Lung (tissue), 12 donors: ENCODE measurements around the gene RHOXF1. TPM values are rescaled to one million over a fixed set of nuclear protein-coding genes. Genes with fewer than 3 reads are reported as not detected.
"Not testable (repeated sequence)": the region's sequence is repeated elsewhere in the genome, so short reads cannot be mapped to it uniquely, and the experiment has no call there.

Experiments
- ATAC-seq: fragments of 200-7000 bp; cut with Tn5 transposase; one replicate; pipeline ENCODE4 v1.9.1; 2020; ENCODE audit warnings: moderate number of reproducible peaks; ENCODE audit not compliant: insufficient read depth, low FRiP score
- DNase-seq, 3 donors: peaks; one replicate each; pipeline ENCODE4 v3.0.0-alpha.2; 2013 to 2017
- H3K27ac ChIP-seq, 2 donors: one replicate each; pipeline ENCODE4 v1.5.1; 2013; ENCODE audit warnings: mild to moderate bottlenecking in 2 of 2, moderate library complexity in 2 of 2, control low read depth in 1 of 2, inconsistent platforms in 1 of 2, low read depth in 1 of 2, low read length in 1 of 2
- H3K27me3 ChIP-seq, 3 donors: one replicate each; pipeline ENCODE4 v1.5.1; 2013; ENCODE audit warnings: low read length in 2 of 3; ENCODE audit not compliant: control insufficient read depth in 3 of 3, insufficient read depth in 3 of 3
- H3K36me3 ChIP-seq, 4 donors: one replicate each; pipeline ENCODE4 v1.5.1; 2013; ENCODE audit warnings: low read length in 4 of 4, mild to moderate bottlenecking in 1 of 4, moderate library complexity in 1 of 4; ENCODE audit not compliant: control insufficient read depth in 4 of 4, insufficient read depth in 4 of 4
- H3K4me1 ChIP-seq, 5 donors: one replicate each; pipeline ENCODE4 v1.5.1; 2013; ENCODE audit warnings: low read length in 5 of 5, mild to moderate bottlenecking in 2 of 5, moderate library complexity in 1 of 5; ENCODE audit not compliant: control insufficient read depth in 5 of 5, insufficient read depth in 5 of 5
- H3K4me3 ChIP-seq: one replicate; pipeline ENCODE4 v1.5.1; 2013; ENCODE audit warnings: mild to moderate bottlenecking, control low read depth, moderate library complexity
- H3K9ac ChIP-seq, 2 donors: one replicate each; pipeline ENCODE4 v1.5.1; 2013; ENCODE audit warnings: low read length in 2 of 2, control low read depth in 1 of 2; ENCODE audit not compliant: insufficient read depth in 1 of 2
- H3K9me3 ChIP-seq, 4 donors: one replicate each; pipeline ENCODE4 v1.5.1; 2013; ENCODE audit warnings: low read length in 3 of 4, mild to moderate bottlenecking in 1 of 4, moderate library complexity in 1 of 4; ENCODE audit not compliant: control insufficient read depth in 4 of 4, insufficient read depth in 3 of 4
- WGBS, 2 donors: extraction: QIAGEN DNeasy Blood & Tissue Kit; methylation state at CpG; one replicate each; pipeline ENCODE4 v1.1.7; 2013; 5-methylcytosine and 5-hydroxymethylcytosine counted together
- polyA plus RNA-seq, 2 donors: library from polyadenylated mRNA; stranded (reverse); fragments of 200-250 nt; gene quantifications; one replicate each; pipeline ENCODE4 v1.2.1, GENCODE V29; 2013
- total RNA-seq, 2 donors: library from RNA; depleted of rRNA in 1 of 2; stranded (reverse); fragments of >200 nt in 1 of 2; gene quantifications; one replicate each; pipeline ENCODE4 v1.2.1, GENCODE V29; 2014 to 2021
- TF ChIP-seq, protein P1 (sequence below): IDR thresholded peaks from 2 replicates; pipeline ENCODE4 v1.5.1; 2012; ENCODE audit warnings: mild to moderate bottlenecking; ENCODE audit errors: control extremely low read depth, extremely low read depth
- donor health status: control.
- donor health status: control.
- donor health status: Bipolar disorder and iron deficiency.
- donor health status: healthy.
- donor health status: DM: yes; HTN: yes; CAD: no.

Gene RHOXF1
- total and polyA plus RNA-seq, 4 donors: 0.37 TPM; not detected in 3

DNA sequence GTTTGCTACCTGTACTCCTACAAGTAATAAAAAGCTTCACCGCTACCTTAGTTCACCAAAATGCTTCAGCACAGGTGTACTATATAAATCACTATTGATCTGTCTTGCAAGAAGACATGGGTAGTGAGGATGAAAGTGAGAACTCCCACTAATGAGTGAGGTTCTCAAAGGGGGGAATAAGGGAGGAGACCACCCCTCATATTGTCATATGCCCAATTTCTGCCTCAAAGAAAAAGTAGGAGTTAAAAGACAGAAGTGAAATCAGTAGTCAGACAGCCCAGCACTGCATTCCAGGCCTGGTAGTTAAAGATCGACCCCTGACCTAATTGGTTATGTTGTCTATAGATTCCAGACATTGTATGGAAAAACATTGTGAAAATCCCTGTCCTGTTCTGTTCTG is 14.7 kb downstream of the RHOXF1 start:
- 81 to 100% methylated on average over 2 of the region's 2 CpGs for WGBS, 2 donors
- H3K4me3 ChIP-seq, H3K36me3 ChIP-seq, DNase-seq, H3K27me3 ChIP-seq, ATAC-seq, H3K9ac ChIP-seq, H3K4me1 ChIP-seq, H3K27ac ChIP-seq, H3K9me3 ChIP-seq: not testable (repeated sequence)

DNA sequence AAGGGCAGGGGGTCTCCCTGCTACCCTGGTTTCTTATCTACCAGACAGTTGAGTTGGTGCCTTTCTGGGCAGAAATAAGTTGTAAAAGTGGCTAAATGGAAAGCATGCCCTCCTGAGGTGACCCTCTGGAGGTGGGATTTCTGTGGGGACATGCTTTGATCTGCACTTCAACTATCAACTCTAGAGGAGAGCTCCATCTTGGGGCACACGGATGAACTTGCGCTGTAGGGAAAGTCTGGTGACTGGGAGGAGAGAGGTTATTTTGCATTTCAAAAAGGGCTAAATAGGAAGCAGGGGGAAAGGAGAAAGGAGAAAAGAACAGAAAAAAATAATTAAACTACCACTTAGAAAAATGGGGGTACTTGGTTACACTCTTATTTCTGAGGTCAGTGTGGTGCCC is 25.5 kb downstream of the RHOXF1 start:
- H3K9me3 ChIP-seq: peaks cover 0 to 2% (median 0%) of the 10 kb centered on the region in 4 donors
- H3K9ac ChIP-seq: no peak overlapping the region
- no peaks in the 10 kb centered on the region for H3K36me3 ChIP-seq
- ATAC-seq (no peak), DNase-seq (no peak)
- H3K27me3 ChIP-seq: peaks cover 0 to 3% (median 2%) of the 10 kb centered on the region in 3 donors
- no peaks in the 10 kb centered on the region for H3K4me1 ChIP-seq
- H3K4me3 ChIP-seq: no peak overlapping the region
- H3K27ac ChIP-seq: no peak overlapping the region
- WGBS, 2 donors: 58 to 94% methylated on average over 2 of the region's 2 CpGs
- TF ChIP-seq, protein P1, sequence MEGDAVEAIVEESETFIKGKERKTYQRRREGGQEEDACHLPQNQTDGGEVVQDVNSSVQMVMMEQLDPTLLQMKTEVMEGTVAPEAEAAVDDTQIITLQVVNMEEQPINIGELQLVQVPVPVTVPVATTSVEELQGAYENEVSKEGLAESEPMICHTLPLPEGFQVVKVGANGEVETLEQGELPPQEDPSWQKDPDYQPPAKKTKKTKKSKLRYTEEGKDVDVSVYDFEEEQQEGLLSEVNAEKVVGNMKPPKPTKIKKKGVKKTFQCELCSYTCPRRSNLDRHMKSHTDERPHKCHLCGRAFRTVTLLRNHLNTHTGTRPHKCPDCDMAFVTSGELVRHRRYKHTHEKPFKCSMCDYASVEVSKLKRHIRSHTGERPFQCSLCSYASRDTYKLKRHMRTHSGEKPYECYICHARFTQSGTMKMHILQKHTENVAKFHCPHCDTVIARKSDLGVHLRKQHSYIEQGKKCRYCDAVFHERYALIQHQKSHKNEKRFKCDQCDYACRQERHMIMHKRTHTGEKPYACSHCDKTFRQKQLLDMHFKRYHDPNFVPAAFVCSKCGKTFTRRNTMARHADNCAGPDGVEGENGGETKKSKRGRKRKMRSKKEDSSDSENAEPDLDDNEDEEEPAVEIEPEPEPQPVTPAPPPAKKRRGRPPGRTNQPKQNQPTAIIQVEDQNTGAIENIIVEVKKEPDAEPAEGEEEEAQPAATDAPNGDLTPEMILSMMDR: no peak

DNA sequence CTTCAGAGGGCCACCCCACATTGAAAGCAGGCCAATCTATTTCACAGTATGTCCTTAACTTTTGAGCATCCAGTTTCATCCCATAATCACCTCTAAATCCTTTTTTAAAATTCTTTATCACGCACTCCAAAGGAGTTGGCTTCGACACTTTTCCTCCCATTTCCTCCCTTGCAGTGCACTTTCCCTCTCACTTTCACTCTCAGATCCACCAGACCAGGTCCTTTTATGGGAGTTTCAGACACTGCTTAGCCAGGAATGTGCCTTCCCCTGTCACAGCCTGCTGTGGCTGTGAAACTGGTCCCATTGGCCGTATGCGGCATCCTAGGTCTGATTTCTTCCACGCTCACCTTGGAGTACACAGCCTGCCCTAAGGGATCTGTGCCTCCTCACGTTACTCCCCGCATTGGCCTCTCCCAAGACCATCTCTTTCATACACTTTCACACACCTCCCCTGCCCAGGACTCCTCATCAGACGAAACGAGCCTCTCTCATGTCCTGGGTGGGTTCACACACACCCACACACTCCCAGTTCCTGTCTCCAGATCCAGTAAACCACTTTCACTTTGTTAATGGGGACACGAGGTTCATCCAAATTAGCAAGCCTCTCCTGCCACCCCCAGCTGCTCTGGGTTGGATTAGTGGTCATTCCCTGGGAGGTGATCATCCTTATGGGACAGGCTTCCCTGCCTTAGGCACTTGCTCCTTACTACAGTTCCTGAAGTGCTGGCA is 28.3 kb downstream of the RHOXF1 start:
- peak overlapping the region in 1 of 2 donors; percentile 10 for H3K27ac ChIP-seq
- DNase-seq (no peak), ATAC-seq (no peak)
- no peaks in the 10 kb centered on the region for H3K36me3 ChIP-seq
- peaks cover 0 to 3% (median 2%) of the 10 kb centered on the region in 3 donors for H3K27me3 ChIP-seq
- H3K9ac ChIP-seq: no peak overlapping the region
- TF ChIP-seq, protein P1: no peak
- no peaks in the 10 kb centered on the region for H3K9me3 ChIP-seq
- no peak overlapping the region for H3K4me3 ChIP-seq
- no peaks in the 10 kb centered on the region for H3K4me1 ChIP-seq
- WGBS, 2 donors: 60 to 71% methylated on average over 8 to 10 of the region's 10 CpGs

DNA sequence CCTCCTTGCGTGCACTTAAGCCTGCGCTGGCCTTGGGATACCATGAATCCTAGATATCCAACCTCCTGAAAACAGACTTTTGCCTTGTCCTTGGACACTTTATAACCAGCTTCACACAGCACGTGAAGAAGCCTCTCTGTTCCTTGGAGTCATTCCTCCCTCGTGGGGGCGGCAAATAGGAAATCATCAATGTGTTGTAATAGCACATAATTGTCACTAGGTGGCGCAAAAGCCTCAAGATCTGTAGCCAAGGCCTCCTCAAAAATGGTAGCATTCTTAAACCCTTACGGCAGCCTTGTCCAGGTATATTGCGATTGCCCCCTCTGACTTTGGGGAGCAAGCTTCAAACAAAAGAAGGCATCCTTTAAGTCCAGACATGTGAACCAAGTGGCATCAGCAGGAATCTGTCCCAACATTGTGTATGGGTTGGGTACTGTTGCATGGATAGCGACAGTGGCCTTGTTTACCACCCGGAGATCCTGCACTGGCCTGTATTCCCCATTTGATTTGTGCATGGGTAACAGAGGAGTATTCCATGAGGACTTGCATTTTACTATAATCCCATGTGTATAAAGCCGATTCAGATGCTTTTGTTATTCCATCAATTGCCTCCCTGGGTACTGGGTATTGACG is 30.0 kb downstream of the RHOXF1 start:
- WGBS, 2 donors: no CpG with 5 or more reads among the region's 12 CpGs

DNA sequence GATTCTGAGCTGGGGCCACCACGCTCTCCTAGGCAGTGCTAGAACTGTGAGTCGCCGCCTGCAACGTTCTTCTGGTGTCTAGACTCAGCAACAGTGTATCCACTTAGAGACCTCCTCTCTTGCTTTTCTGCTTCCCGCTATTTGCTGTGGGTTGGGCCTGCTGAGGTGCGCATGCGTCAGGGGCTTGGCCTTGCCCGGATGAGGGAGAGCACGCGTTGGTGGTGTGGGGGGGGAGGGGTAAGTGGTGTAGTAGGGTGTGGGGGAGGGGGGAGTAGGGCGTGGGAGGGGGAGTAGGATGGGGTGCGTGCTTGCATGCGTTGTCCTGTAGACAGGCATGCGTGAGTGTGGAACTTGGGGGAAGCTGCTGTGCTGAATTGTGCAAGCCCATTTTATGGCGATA is 38.1 kb downstream of the RHOXF1 start, which contains the start of gene RHOXF2B:
TSS of gene RHOXF2B (minus strand) at position 101 of the 400 bp plus-strand sequence. CDS start 138 bp downstream, outside the sequence.
- no CpG with 5 or more reads among the region's 15 CpGs for WGBS, 2 donors
- not testable (repeated sequence) for H3K27me3 ChIP-seq, H3K36me3 ChIP-seq, H3K27ac ChIP-seq, H3K4me1 ChIP-seq, DNase-seq, H3K9me3 ChIP-seq, H3K9ac ChIP-seq, H3K4me3 ChIP-seq, ATAC-seq

More for the DNA sequence above, 30.0 kb downstream of the RHOXF1 start:
- not testable (repeated sequence) for H3K4me1 ChIP-seq, H3K27ac ChIP-seq, H3K9ac ChIP-seq, H3K9me3 ChIP-seq, ATAC-seq, H3K27me3 ChIP-seq, DNase-seq, H3K4me3 ChIP-seq, H3K36me3 ChIP-seq

DNA sequence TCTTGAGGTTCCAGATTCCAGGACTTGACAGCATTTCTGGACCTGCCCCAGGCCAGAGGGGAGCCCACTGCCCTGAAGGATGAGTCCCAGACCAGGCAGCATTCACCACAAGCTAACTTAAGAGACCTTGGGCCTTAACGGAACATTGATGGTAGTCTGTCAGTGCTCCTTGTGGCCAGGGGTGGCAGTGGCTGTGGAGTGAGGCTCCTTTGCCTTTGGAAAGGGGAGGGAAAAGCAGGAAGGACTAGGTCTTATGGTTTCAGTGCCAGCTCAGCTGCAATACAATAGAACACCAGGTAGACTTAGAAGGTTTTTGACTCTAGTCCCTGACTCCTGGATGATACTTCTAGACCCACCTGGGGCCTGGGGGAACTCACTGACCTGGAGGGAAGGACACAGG is 49.5 kb downstream of the RHOXF1 start:
- not testable (repeated sequence) for H3K27ac ChIP-seq, ATAC-seq, H3K4me1 ChIP-seq, H3K9me3 ChIP-seq, H3K9ac ChIP-seq, H3K4me3 ChIP-seq, H3K36me3 ChIP-seq, DNase-seq, H3K27me3 ChIP-seq
- WGBS, 2 donors: 66 to 93% methylated on average over 1 of the region's 1 CpG
